Hepatocyte (in vitro differentiated cells): ENCODE measurements around the gene UBR7. TPM values are rescaled to one million over a fixed set of nuclear protein-coding genes. Genes with fewer than 3 reads are reported as not detected.

Experiments used
- DNase-seq: peaks from one replicate; pipeline ENCODE4 v3.0.0-alpha.2; 2016; ENCODE audit warnings: low spot score
- H2AFZ ChIP-seq: fragments of 200-600 bp; sonication (generic); 2 replicates; pipeline ENCODE4 v1.6.0; 2016; ENCODE audit warnings: antibody characterized with exemption, mild to moderate bottlenecking
- H3K27ac ChIP-seq: fragments of 200-600 bp; sonication (generic); 2 replicates; pipeline ENCODE4 v1.5.1; 2016; ENCODE audit warnings: mild to moderate bottlenecking
- H3K27me3 ChIP-seq: fragments of 200-600 bp; sonication (generic); 2 replicates; pipeline ENCODE4 v1.6.1; 2016
- H3K36me3 ChIP-seq: fragments of 200-600 bp; sonication (generic); replicated peaks from 2 replicates; pipeline ENCODE4 v1.5.1; 2016; ENCODE audit warnings: low read depth; ENCODE audit not compliant: insufficient read depth
- H3K4me1 ChIP-seq: fragments of 200-600 bp; sonication (generic); 2 replicates; pipeline ENCODE4 v1.5.1; 2016; ENCODE audit warnings: mild to moderate bottlenecking, moderate library complexity; ENCODE audit not compliant: insufficient read depth
- H3K4me2 ChIP-seq: fragments of 200-600 bp; sonication (generic); 2 replicates; pipeline ENCODE4 v1.6.0; 2016
- H3K4me3 ChIP-seq: fragments of 200-600 bp; sonication (generic); 2 replicates; pipeline ENCODE4 v1.5.1; 2016; ENCODE audit warnings: mild to moderate bottlenecking
- H3K79me2 ChIP-seq: fragments of 200-600 bp; sonication (generic); 2 replicates; pipeline ENCODE4 v1.6.0; 2017; ENCODE audit warnings: mild to moderate bottlenecking
- H3K9me2 ChIP-seq: fragments of 200-600 bp; sonication (generic); replicated peaks from 2 replicates; pipeline ENCODE4 v1.6.0; 2017; ENCODE audit warnings: mild to moderate bottlenecking; ENCODE audit not compliant: insufficient read depth
- H3K9me3 ChIP-seq: fragments of 200-600 bp; sonication (generic); 2 replicates; pipeline ENCODE4 v1.5.1; 2016; ENCODE audit warnings: low read depth, mild to moderate bottlenecking
- H4K20me1 ChIP-seq: fragments of 200-600 bp; sonication (generic); 2 replicates; pipeline ENCODE4 v1.6.0; 2016; ENCODE audit warnings: mild to moderate bottlenecking; ENCODE audit not compliant: insufficient read depth, poor library complexity, severe bottlenecking
- CTCF ChIP-seq: fragments of 200-600 bp; sonication (generic); IDR thresholded peaks from 2 replicates; pipeline ENCODE4 v1.5.1; 2016; ENCODE audit warnings: antibody characterized with exemption, mild to moderate bottlenecking; ENCODE audit not compliant: poor library complexity
- EZH2 ChIP-seq: fragments of 200-600 bp; sonication (generic); IDR thresholded peaks from 2 replicates; pipeline ENCODE4 v1.6.1; 2016; ENCODE audit warnings: antibody characterized with exemption, mild to moderate bottlenecking, borderline replicate concordance
- EZH2phosphoT487 ChIP-seq: fragments of 200-600 bp; sonication (generic); IDR thresholded peaks from one replicate; pipeline ENCODE4 v1.6.1; 2018; ENCODE audit warnings: antibody characterized with exemption, mild to moderate bottlenecking, low read depth, moderate library complexity; ENCODE audit not compliant: unreplicated experiment, severe bottlenecking
- WGBS: methylation state at CpG from one replicate; pipeline ENCODE4 v1.1.6; 2016; ENCODE audit warnings: low lambda C conversion rate; ENCODE audit errors: missing lambda C conversion rate; 5-methylcytosine and 5-hydroxymethylcytosine counted together
- polyA plus RNA-seq: library from polyadenylated mRNA; unstranded; fragments of >200 nt; fragmentation: Nextera tagmentation; extraction: Ambion mirVana; gene quantifications from 2 replicates; pipeline ENCODE4 v1.2.1, GENCODE V29; 2016
- total RNA-seq: library from RNA; depleted of rRNA; stranded (reverse); fragments of >200 nt; gene quantifications from 2 replicates; pipeline ENCODE4 v1.2.3, GENCODE V29; 2014

Gene UBR7
- total and polyA plus RNA-seq, 2 experiments from 2014 or later: 13.1 to 16.3 TPM

DNA sequence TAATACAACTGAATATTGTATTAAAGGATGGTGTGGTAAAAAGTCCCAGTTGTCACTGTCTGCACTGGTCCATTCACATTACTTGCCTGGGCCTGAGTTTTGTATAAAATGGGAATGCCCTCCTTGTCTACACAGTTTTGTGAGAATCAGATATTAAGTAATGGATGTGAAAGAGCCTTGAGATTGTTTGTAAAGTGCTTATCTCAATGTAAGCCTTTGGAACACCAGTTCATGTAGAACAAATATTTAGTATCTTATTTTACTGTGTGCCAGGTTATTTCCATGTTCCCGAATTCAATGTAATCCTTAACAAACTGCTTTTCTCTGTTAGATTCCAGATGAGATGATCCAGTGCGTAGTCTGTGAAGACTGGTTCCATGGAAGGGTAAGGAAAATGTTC, 7.5 kb downstream of the UBR7 start:
- H3K9me3 ChIP-seq: no peaks in the 10 kb centered on the region
- peaks cover 7% of the 10 kb centered on the region for H3K36me3 ChIP-seq
- H3K9me2 ChIP-seq: no peaks in the 10 kb centered on the region
- H3K4me2 ChIP-seq: no peak overlapping the region
- no peaks in the 10 kb centered on the region for H4K20me1 ChIP-seq
- H3K79me2 ChIP-seq: peaks cover 11% of the 10 kb centered on the region
- H3K4me3 ChIP-seq: no peak overlapping the region
- H3K4me1 ChIP-seq: peaks cover 6% of the 10 kb centered on the region
- H3K27me3 ChIP-seq: no peaks in the 10 kb centered on the region
- DNase-seq: no peak
- no peak overlapping the region for H3K27ac ChIP-seq
- 89% methylated on average over 2 of the region's 2 CpGs for WGBS
- TF ChIP-seq EZH2 (no peak), CTCF (no peak), EZH2phosphoT487 (no peak)
- no peak overlapping the region for H2AFZ ChIP-seq

GRCh38 chr14:93219103-93219726, 12.2 kb downstream of the UBR7 start:
- no peaks in the 10 kb centered on the region for H3K9me2 ChIP-seq
- no peaks in the 10 kb centered on the region for H4K20me1 ChIP-seq
- no peak overlapping the region for H3K4me3 ChIP-seq
- H3K9me3 ChIP-seq: no peaks in the 10 kb centered on the region
- no peak overlapping the region for H2AFZ ChIP-seq
- no peak overlapping the region for H3K27ac ChIP-seq
- WGBS: 65% methylated on average over 3 of the region's 3 CpGs
- peak; percentile 58 for TF ChIP-seq CTCF
- no peak for TF ChIP-seq EZH2phosphoT487
- no peak overlapping the region for H3K4me2 ChIP-seq
- peaks cover 3% of the 10 kb centered on the region for H3K36me3 ChIP-seq
- DNase-seq: peak; percentile 81
- no peaks in the 10 kb centered on the region for H3K27me3 ChIP-seq
- peaks cover 6% of the 10 kb centered on the region for H3K4me1 ChIP-seq
- H3K79me2 ChIP-seq: no peaks in the 10 kb centered on the region

DNA sequence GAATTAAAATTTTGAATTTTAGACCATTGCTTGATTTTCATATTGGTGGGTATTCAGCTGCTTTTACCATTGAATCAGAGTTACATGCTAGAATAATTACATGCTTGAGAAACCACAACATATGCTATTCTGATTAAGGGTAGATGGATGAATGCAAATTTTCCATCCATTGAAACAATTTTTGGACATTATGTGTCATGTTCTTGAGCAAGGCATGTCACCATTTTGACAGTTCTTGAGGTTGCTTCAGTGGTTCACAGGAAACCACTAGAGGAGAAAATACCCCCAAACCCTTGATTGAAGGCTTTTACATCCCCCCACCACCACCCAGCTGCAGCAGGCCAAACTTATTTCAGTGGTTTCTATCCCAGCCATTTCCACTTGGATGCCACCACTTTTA, 13.5 kb downstream of the UBR7 start:
- Histone ChIP-seq H4K20me1 (no peaks in the 10 kb centered on the region), H2AFZ (no peak overlapping the region), H3K9me3 (no peaks in the 10 kb centered on the region), H3K4me3 (no peak overlapping the region), H3K4me1 (no peaks in the 10 kb centered on the region), H3K9me2 (no peaks in the 10 kb centered on the region), H3K36me3 (no peaks in the 10 kb centered on the region), H3K27me3 (no peaks in the 10 kb centered on the region), H3K27ac (no peak overlapping the region), H3K4me2 (no peak overlapping the region), H3K79me2 (no peaks in the 10 kb centered on the region)
- DNase-seq: no peak
- TF ChIP-seq EZH2phosphoT487 (no peak), EZH2 (no peak), CTCF (no peak)

DNA sequence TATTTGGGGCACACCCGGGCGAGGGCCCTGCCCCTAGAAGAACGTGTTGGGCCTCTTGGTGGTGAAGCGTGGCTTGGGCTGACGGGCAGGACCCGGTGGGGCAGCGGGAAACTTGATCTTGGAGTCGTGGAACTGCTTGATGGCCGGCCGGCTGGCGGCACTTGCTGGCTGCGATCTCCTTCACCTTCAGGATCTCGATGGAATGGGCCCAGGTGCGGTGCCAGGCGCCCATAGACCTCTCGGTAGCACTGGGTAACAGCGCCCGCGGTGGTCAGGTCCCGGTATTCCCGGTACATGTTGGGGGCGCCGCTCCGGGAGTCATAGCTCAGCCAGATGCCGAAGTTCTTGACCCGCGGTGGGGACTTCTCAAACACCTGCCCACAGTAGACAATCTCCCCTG, 16.5 kb downstream of the UBR7 start:
- H2AFZ ChIP-seq: no peak overlapping the region
- no peaks in the 10 kb centered on the region for H3K9me3 ChIP-seq
- no peak for DNase-seq
- no peaks in the 10 kb centered on the region for H4K20me1 ChIP-seq
- no peak overlapping the region for H3K27ac ChIP-seq
- no peaks in the 10 kb centered on the region for H3K27me3 ChIP-seq
- no peak overlapping the region for H3K4me2 ChIP-seq
- H3K4me3 ChIP-seq: no peak overlapping the region
- H3K9me2 ChIP-seq: no peaks in the 10 kb centered on the region
- TF ChIP-seq EZH2phosphoT487: no peak
- TF ChIP-seq CTCF: no peak
- TF ChIP-seq EZH2: no peak
- H3K36me3 ChIP-seq: no peaks in the 10 kb centered on the region
- WGBS: 99% methylated on average over 27 of the region's 27 CpGs
- H3K4me1 ChIP-seq: no peaks in the 10 kb centered on the region
- no peaks in the 10 kb centered on the region for H3K79me2 ChIP-seq
